ENCODE results near the gene ZNG1B. TPM values are rescaled to one million over a fixed set of nuclear protein-coding genes. Genes with fewer than 3 reads are reported as not detected.
A peak's percentile ranks its signal among the peaks of the same experiment; 100 is the strongest.
"Not testable (repeated sequence)": the region's sequence is repeated elsewhere in the genome, so short reads cannot be mapped to it uniquely, and the experiment has no call there.

ZNG1B gene
- 36.8 TPM for polyA plus RNA-seq (2013, experiment 1 of 2)
- polyA plus RNA-seq (2013, experiment 2 of 2): 36.0 TPM

DNA sequence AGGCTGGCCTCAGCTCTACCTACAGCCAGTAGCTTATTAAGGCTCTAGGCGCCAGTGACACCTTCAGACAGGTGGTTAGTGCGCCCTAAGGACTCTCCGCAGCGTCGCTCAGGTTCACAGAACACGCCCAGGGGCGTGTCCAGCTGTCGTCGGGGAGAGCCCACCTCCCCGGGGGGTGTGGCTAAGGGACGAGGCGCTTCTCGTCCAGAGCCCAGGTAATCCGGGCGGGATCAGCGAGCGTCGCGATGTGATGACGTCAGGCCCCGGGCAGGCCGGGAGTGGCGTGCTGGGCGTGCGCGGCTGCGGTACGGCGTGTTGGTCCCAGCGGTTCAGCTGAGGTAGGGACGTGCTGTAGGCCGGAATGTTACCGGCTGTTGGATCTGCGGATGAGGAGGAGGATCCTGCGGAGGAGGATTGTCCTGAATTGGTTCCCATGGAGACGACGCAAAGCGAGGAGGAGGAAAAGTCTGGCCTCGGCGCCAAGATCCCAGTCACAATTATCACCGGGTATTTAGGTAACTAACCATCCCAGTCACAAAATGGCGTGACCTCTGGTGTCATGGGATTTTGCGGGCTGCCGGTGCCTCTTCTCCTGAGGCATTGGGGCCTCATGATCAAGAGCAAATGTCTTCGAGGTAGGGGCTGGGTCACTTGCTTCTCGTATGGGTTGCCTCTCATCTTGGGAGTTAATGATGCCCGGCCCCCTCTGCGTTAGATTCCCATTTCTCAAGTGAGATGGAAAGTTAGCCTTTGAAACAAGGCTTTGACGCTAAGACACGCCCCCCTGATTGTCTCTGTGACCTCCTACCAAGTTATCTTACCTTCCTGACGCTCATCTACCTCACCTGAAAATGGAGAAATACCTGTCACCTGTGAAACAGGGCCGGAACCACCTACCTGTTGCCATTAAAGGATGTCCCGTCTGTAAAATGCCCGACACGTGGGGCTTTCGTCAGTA lies at the start of gene ZNG1B:
Gene ZNG1B, plus strand, starts transcription at position 184 of the 958 bp plus-strand sequence. Its CDS starts 178 bp downstream, at position 362.
- not testable (repeated sequence) for H4K8ac ChIP-seq (ENCODE audit: low read depth, low read length); H3K27ac ChIP-seq (ENCODE audit: low read depth, low read length); H3K18ac ChIP-seq (ENCODE audit: low read length); H2AK5ac ChIP-seq (ENCODE audit: low read length); H2BK120ac ChIP-seq (ENCODE audit: low read depth, low read length); H3K4ac ChIP-seq (ENCODE audit: low read depth, low read length); H3K4me1 ChIP-seq (ENCODE audit: control insufficient read depth, low read depth, low read length); H3K36me3 ChIP-seq (ENCODE audit: control insufficient read depth, insufficient read depth, low read length); H3K79me2 ChIP-seq (ENCODE audit: control insufficient read depth, insufficient read depth, low read length); H3K79me1 ChIP-seq (ENCODE audit: low read length); H3K27me3 ChIP-seq (ENCODE audit: insufficient read depth, low read length, poor library complexity); H4K5ac ChIP-seq (ENCODE audit: low read length); H3K23ac ChIP-seq (ENCODE audit: low read length); H2BK15ac ChIP-seq (replicated peaks; ENCODE audit: low read depth); H2BK5ac ChIP-seq (ENCODE audit: low read length)
- WGBS (ENCODE audit: extremely low coverage, insufficient coverage, low lambda C conversion rate): no CpG with 5 or more reads among the region's 56 CpGs
- peak within 1 kb of the TSS; percentile 43 for H3K4me3 ChIP-seq (ENCODE audit: low read length)
- DNase-seq: peak; percentile 50
- H3K9ac ChIP-seq (ENCODE audit: low read length): peak within 1 kb of the TSS; percentile 49
- H3K56ac ChIP-seq (ENCODE audit: low read length): peak within 1 kb of the TSS; percentile 73
- peak within 1 kb of the TSS; percentile 36 for H3K4me2 ChIP-seq (ENCODE audit: low read length)

- Histone ChIP-seq H3K79me2 (ENCODE audit: control insufficient read depth, insufficient read depth, low read length) (no peaks in the 10 kb centered on the region), H3K9ac (ENCODE audit: low read length) (no peak overlapping the region), H3K4me3 (ENCODE audit: low read length) (no peak overlapping the region), H2BK120ac (ENCODE audit: low read depth, low read length) (no peak overlapping the region), H3K27ac (ENCODE audit: low read depth, low read length) (no peak overlapping the region), H2AK5ac (ENCODE audit: low read length) (no peak overlapping the region), H3K4ac (ENCODE audit: low read depth, low read length) (no peak overlapping the region), H4K5ac (ENCODE audit: low read length) (no peak overlapping the region), H3K4me1 (ENCODE audit: control insufficient read depth, low read depth, low read length) (no peaks in the 10 kb centered on the region), H4K8ac (ENCODE audit: low read depth, low read length) (no peak overlapping the region), H2BK5ac (ENCODE audit: low read length) (no peak overlapping the region), H3K18ac (ENCODE audit: low read length) (no peak overlapping the region), H3K36me3 (ENCODE audit: control insufficient read depth, insufficient read depth, low read length) (no peaks in the 10 kb centered on the region), H3K4me2 (ENCODE audit: low read length) (no peak overlapping the region), H3K27me3 (ENCODE audit: insufficient read depth, low read length, poor library complexity) (no peaks in the 10 kb centered on the region), H2BK15ac (replicated peaks; ENCODE audit: low read depth) (no peak overlapping the region), H3K23ac (ENCODE audit: low read length) (no peak overlapping the region), H3K56ac (ENCODE audit: low read length) (no peak overlapping the region), H3K79me1 (ENCODE audit: low read length) (no peaks in the 10 kb centered on the region)
- peak; percentile 84 for DNase-seq
- no CpG with 5 or more reads among the region's 11 CpGs for WGBS (ENCODE audit: extremely low coverage, insufficient coverage, low lambda C conversion rate)
These were observed 47.2 kb upstream of the ZNG1B start for GRCh38 chr2:113390124-113390849.

GRCh38 chr2:113391073-113391472 lies 46.4 kb upstream of the ZNG1B start:
- Histone ChIP-seq H3K36me3 (ENCODE audit: control insufficient read depth, insufficient read depth, low read length) (no peaks in the 10 kb centered on the region), H3K27ac (ENCODE audit: low read depth, low read length) (no peak overlapping the region), H3K79me1 (ENCODE audit: low read length) (no peaks in the 10 kb centered on the region), H4K5ac (ENCODE audit: low read length) (no peak overlapping the region), H2BK5ac (ENCODE audit: low read length) (no peak overlapping the region), H3K4me3 (ENCODE audit: low read length) (no peak overlapping the region), H3K4me2 (ENCODE audit: low read length) (no peak overlapping the region), H3K9ac (ENCODE audit: low read length) (no peak overlapping the region), H3K4me1 (ENCODE audit: control insufficient read depth, low read depth, low read length) (no peaks in the 10 kb centered on the region), H4K8ac (ENCODE audit: low read depth, low read length) (no peak overlapping the region), H2AK5ac (ENCODE audit: low read length) (no peak overlapping the region), H3K23ac (ENCODE audit: low read length) (no peak overlapping the region), H3K27me3 (ENCODE audit: insufficient read depth, low read length, poor library complexity) (no peaks in the 10 kb centered on the region), H2BK120ac (ENCODE audit: low read depth, low read length) (no peak overlapping the region), H3K4ac (ENCODE audit: low read depth, low read length) (no peak overlapping the region), H2BK15ac (replicated peaks; ENCODE audit: low read depth) (no peak overlapping the region), H3K18ac (ENCODE audit: low read length) (no peak overlapping the region), H3K79me2 (ENCODE audit: control insufficient read depth, insufficient read depth, low read length) (no peaks in the 10 kb centered on the region), H3K56ac (ENCODE audit: low read length) (no peak overlapping the region)
- no CpG with 5 or more reads among the region's 6 CpGs for WGBS (ENCODE audit: extremely low coverage, insufficient coverage, low lambda C conversion rate)
- DNase-seq: no peak

GRCh38 chr2:113406114-113406513 lies 31.4 kb upstream of the ZNG1B start:
- no peak overlapping the region for H3K56ac ChIP-seq (ENCODE audit: low read length)
- no peak overlapping the region for H3K4me2 ChIP-seq (ENCODE audit: low read length)
- H2BK120ac ChIP-seq (ENCODE audit: low read depth, low read length): no peak overlapping the region
- DNase-seq: peak; percentile 20
- no peak overlapping the region for H2BK5ac ChIP-seq (ENCODE audit: low read length)
- H3K36me3 ChIP-seq (ENCODE audit: control insufficient read depth, insufficient read depth, low read length): no peaks in the 10 kb centered on the region
- 100% methylated on average over 1 of the region's 5 CpGs for WGBS (ENCODE audit: extremely low coverage, insufficient coverage, low lambda C conversion rate)
- no peak overlapping the region for H3K9ac ChIP-seq (ENCODE audit: low read length)
- no peak overlapping the region for H3K18ac ChIP-seq (ENCODE audit: low read length)
- H3K27ac ChIP-seq (ENCODE audit: low read depth, low read length): no peak overlapping the region
- H4K5ac ChIP-seq (ENCODE audit: low read length): no peak overlapping the region
- no peak overlapping the region for H3K23ac ChIP-seq (ENCODE audit: low read length)
- H3K4me1 ChIP-seq (ENCODE audit: control insufficient read depth, low read depth, low read length): no peaks in the 10 kb centered on the region
- no peak overlapping the region for H3K4me3 ChIP-seq (ENCODE audit: low read length)
- H3K79me1 ChIP-seq (ENCODE audit: low read length): no peaks in the 10 kb centered on the region
- H3K27me3 ChIP-seq (ENCODE audit: insufficient read depth, low read length, poor library complexity): no peaks in the 10 kb centered on the region
- no peak overlapping the region for H4K8ac ChIP-seq (ENCODE audit: low read depth, low read length)
- H3K4ac ChIP-seq (ENCODE audit: low read depth, low read length): no peak overlapping the region
- H2BK15ac ChIP-seq (replicated peaks; ENCODE audit: low read depth): no peak overlapping the region
- no peak overlapping the region for H2AK5ac ChIP-seq (ENCODE audit: low read length)
- no peaks in the 10 kb centered on the region for H3K79me2 ChIP-seq (ENCODE audit: control insufficient read depth, insufficient read depth, low read length)

GRCh38 chr2:113407446-113408099 lies 29.9 kb upstream of the ZNG1B start:
- no peak overlapping the region for H3K9ac ChIP-seq (ENCODE audit: low read length)
- H2BK15ac ChIP-seq (replicated peaks; ENCODE audit: low read depth): no peak overlapping the region
- H3K4ac ChIP-seq (ENCODE audit: low read depth, low read length): no peak overlapping the region
- no peak overlapping the region for H4K5ac ChIP-seq (ENCODE audit: low read length)
- no peaks in the 10 kb centered on the region for H3K4me1 ChIP-seq (ENCODE audit: control insufficient read depth, low read depth, low read length)
- no peak overlapping the region for H3K18ac ChIP-seq (ENCODE audit: low read length)
- H3K79me1 ChIP-seq (ENCODE audit: low read length): no peaks in the 10 kb centered on the region
- H3K23ac ChIP-seq (ENCODE audit: low read length): no peak overlapping the region
- no peak overlapping the region for H2BK5ac ChIP-seq (ENCODE audit: low read length)
- no CpG with 5 or more reads among the region's 3 CpGs for WGBS (ENCODE audit: extremely low coverage, insufficient coverage, low lambda C conversion rate)
- no peaks in the 10 kb centered on the region for H3K27me3 ChIP-seq (ENCODE audit: insufficient read depth, low read length, poor library complexity)
- no peak overlapping the region for H2AK5ac ChIP-seq (ENCODE audit: low read length)
- H3K56ac ChIP-seq (ENCODE audit: low read length): no peak overlapping the region
- H3K27ac ChIP-seq (ENCODE audit: low read depth, low read length): no peak overlapping the region
- no peak overlapping the region for H2BK120ac ChIP-seq (ENCODE audit: low read depth, low read length)
- no peak overlapping the region for H3K4me3 ChIP-seq (ENCODE audit: low read length)
- H3K36me3 ChIP-seq (ENCODE audit: control insufficient read depth, insufficient read depth, low read length): no peaks in the 10 kb centered on the region
- H3K4me2 ChIP-seq (ENCODE audit: low read length): no peak overlapping the region
- peak; percentile 53 for DNase-seq
- H4K8ac ChIP-seq (ENCODE audit: low read depth, low read length): no peak overlapping the region
- H3K79me2 ChIP-seq (ENCODE audit: control insufficient read depth, insufficient read depth, low read length): no peaks in the 10 kb centered on the region

Data from mesendoderm (in vitro differentiated cells).